Progenitor cell of endocrine pancreas (in vitro differentiated cells): ENCODE data around the gene EIF4E1B. TPM values are rescaled to one million over a fixed set of nuclear protein-coding genes. Genes with fewer than 3 reads are reported as not detected.

Source experiments
- DNase-seq: peaks from one replicate; pipeline ENCODE4 v3.0.0; 2021; ENCODE audit warnings: low spot score; ENCODE audit not compliant: unreplicated experiment
- H3K27ac Mint-ChIP-seq: 2 replicates; pipeline ENCODE4 v1.8.0; 2021; ENCODE audit warnings: mild to moderate bottlenecking, moderate library complexity, mixed read lengths
- H3K27me3 Mint-ChIP-seq: 2 replicates; pipeline ENCODE4 v1.8.0; 2021; ENCODE audit warnings: mixed read lengths
- H3K36me3 Mint-ChIP-seq: 2 replicates; pipeline ENCODE4 v1.8.0; 2022; ENCODE audit warnings: mixed read lengths; ENCODE audit not compliant: insufficient read depth
- H3K4me1 Mint-ChIP-seq: 2 replicates; pipeline ENCODE4 v1.8.0; 2021; ENCODE audit warnings: low read depth, mixed read lengths
- H3K4me3 Mint-ChIP-seq: 2 replicates; pipeline ENCODE4 v1.8.0; 2021; ENCODE audit warnings: low read depth, mild to moderate bottlenecking, moderate library complexity, mixed read lengths
- H3K9me3 Mint-ChIP-seq: 2 replicates; pipeline ENCODE4 v1.8.0; 2021; ENCODE audit warnings: low read depth, mixed read lengths
- total RNA-seq: library from RNA; stranded (reverse); gene quantifications from 2 replicates; pipeline ENCODE4 v1.2.1, GENCODE V29; 2021
- TF ChIP-seq, protein P1 (sequence below): fragments of 200-600 bp; sonication (generic); IDR thresholded peaks from one replicate; pipeline ENCODE4 v1.5.0; 2021; ENCODE audit warnings: antibody characterized with exemption, mild to moderate bottlenecking; ENCODE audit not compliant: unreplicated experiment

The EIF4E1B gene
- total RNA-seq, 1 donor from 2014 or later = not detected

DNA sequence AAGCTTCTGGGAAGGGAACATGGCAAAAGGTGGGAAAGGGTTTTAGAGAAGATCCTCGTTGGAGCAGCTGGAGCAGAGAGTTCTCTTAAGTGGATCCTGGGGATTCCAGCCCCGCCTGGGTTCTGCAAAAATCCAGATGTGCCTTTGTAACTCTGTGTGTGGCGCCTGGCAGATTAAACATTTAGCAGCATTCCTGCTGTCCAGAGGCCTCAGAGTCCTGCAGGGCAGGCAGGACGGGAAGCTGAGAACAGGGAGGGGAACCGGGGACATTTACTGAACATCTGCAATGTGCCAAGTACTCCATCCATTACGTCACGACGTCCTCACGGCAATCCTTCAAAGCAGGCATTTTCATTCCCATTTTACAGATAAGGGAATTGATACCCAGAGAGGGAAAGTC lies 6.0 kb downstream of the EIF4E1B start:
- Mint-ChIP-seq H3K36me3 (no peaks in the 10 kb centered on the region), H3K27ac (no peak overlapping the region)

DNA sequence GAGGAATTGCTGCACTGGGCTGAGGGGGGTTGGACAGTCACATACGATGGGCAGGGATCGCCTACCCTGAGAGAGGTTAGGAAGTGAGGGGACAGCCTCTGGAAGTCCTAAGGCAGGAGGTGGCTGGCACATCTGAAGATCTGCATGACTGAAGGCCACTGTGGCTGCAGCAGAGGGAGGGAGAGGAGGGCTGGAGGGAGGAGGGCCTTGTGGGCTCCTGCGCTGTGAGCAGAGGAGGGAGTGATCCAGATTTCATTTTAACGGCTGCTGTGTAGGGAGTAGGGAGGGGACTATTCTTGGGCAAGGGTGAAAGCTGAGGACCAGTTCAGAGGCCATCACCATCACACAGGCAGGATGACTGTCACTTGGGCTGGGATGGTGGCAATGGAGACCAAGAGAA lies 7.1 kb downstream of the EIF4E1B start:
- TF ChIP-seq, protein P1, sequence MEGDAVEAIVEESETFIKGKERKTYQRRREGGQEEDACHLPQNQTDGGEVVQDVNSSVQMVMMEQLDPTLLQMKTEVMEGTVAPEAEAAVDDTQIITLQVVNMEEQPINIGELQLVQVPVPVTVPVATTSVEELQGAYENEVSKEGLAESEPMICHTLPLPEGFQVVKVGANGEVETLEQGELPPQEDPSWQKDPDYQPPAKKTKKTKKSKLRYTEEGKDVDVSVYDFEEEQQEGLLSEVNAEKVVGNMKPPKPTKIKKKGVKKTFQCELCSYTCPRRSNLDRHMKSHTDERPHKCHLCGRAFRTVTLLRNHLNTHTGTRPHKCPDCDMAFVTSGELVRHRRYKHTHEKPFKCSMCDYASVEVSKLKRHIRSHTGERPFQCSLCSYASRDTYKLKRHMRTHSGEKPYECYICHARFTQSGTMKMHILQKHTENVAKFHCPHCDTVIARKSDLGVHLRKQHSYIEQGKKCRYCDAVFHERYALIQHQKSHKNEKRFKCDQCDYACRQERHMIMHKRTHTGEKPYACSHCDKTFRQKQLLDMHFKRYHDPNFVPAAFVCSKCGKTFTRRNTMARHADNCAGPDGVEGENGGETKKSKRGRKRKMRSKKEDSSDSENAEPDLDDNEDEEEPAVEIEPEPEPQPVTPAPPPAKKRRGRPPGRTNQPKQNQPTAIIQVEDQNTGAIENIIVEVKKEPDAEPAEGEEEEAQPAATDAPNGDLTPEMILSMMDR = no peak
- DNase-seq = no peak
- Mint-ChIP-seq H3K4me3 (no peak overlapping the region), H3K36me3 (no peaks in the 10 kb centered on the region), H3K27ac (no peak overlapping the region), H3K27me3 (peaks cover 69% of the 10 kb centered on the region), H3K9me3 (peaks cover 5% of the 10 kb centered on the region), H3K4me1 (no peaks in the 10 kb centered on the region)

More for the DNA sequence above, 6.0 kb downstream of the EIF4E1B start:
- H3K4me3 Mint-ChIP-seq = no peak overlapping the region
- no peaks in the 10 kb centered on the region for H3K4me1 Mint-ChIP-seq
- H3K27me3 Mint-ChIP-seq = peaks cover 78% of the 10 kb centered on the region
- H3K9me3 Mint-ChIP-seq = peaks cover 5% of the 10 kb centered on the region
- no peak for DNase-seq
- TF ChIP-seq, protein P1 = no peak

DNA sequence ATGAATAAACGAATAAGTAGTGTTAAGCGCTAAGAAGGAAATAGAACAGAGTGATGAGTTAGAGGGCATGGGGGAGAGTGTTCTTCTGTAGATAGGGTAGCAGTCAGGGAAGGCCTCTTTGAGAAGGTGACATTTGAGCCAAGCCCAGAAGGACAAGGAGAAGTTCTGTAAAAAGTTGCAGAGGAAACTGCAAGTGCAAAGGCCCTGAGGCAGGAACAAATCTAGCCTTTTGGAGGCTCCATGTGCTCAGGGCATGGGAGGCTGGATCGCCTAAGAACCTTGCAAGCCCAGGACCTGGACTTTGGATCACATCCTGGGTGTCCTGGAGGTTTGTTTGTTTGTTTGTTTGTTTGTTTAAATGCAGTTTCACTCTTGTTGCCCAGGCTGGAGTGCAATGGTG lies 8.0 kb downstream of the EIF4E1B start:
- H3K27ac Mint-ChIP-seq = no peak overlapping the region
- no peaks in the 10 kb centered on the region for H3K36me3 Mint-ChIP-seq
- TF ChIP-seq, protein P1 = no peak
- no peaks in the 10 kb centered on the region for H3K4me1 Mint-ChIP-seq
- no peak for DNase-seq
- peaks cover 60% of the 10 kb centered on the region for H3K27me3 Mint-ChIP-seq
- H3K4me3 Mint-ChIP-seq = no peak overlapping the region
- peaks cover 5% of the 10 kb centered on the region for H3K9me3 Mint-ChIP-seq

DNA sequence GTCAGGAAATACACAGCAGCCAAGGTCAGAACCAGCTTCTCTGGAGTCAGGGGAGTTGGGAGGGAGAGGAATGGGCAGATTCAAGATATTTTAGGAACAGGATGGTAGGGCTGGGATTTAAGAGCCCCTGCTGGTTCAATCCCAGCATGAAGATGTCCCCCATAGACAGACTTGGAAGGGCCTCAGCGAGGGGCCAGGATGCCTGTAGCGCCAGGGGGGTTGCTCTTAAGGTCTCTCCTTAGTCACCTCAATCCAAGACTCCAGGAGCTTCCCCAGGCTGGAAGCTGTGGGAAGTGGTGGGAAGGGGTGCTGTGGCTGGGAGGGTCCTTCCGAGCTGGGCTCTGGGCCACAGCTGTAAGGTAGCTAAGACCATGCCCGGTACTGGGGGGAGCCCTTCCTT lies 8.7 kb downstream of the EIF4E1B start:
- TF ChIP-seq, protein P1 = no peak
- H3K4me1 Mint-ChIP-seq = no peaks in the 10 kb centered on the region
- peaks cover 56% of the 10 kb centered on the region for H3K27me3 Mint-ChIP-seq
- no peak overlapping the region for H3K27ac Mint-ChIP-seq
- H3K4me3 Mint-ChIP-seq = no peak overlapping the region
- no peaks in the 10 kb centered on the region for H3K36me3 Mint-ChIP-seq
- H3K9me3 Mint-ChIP-seq = peaks cover 5% of the 10 kb centered on the region
- no peak for DNase-seq

DNA sequence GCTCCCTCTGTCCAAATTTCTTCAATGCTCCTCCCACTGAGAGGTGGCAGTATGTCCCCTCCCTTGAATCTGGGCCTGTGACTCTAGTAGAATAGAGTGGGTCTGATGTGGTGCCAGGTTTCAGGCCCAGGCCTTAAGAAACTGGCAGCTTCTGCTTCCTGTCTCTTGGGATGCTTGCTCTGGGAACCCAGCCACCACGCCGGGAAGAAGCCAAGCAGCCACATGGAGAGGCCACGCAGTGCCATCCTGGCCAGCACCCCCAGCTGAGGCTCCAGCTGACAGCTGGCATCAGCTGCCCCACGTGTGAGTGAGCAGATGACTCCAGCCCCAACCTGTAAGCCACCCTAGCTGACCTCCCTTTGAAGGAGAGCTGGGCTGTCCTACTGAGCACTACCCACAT lies 9.5 kb downstream of the EIF4E1B start:
- H3K36me3 Mint-ChIP-seq = no peaks in the 10 kb centered on the region
- H3K4me1 Mint-ChIP-seq = no peaks in the 10 kb centered on the region
- H3K27ac Mint-ChIP-seq = no peak overlapping the region
- H3K27me3 Mint-ChIP-seq = peaks cover 58% of the 10 kb centered on the region
- TF ChIP-seq, protein P1 = no peak
- no peak for DNase-seq
- H3K4me3 Mint-ChIP-seq = no peak overlapping the region
- peaks cover 3% of the 10 kb centered on the region for H3K9me3 Mint-ChIP-seq
